T-cell (primary cell): ENCODE results near the gene CD4. TPM values are rescaled to one million over a fixed set of nuclear protein-coding genes. Genes with fewer than 3 reads are reported as not detected.

Experiments used
- ATAC-seq, 4 experiments: fragments of 200-7000 bp in 3 of 4; fragments of 150-1000 bp in 1 of 4; cut with Tn5 transposase; replicated peaks in 1 of 4; 1 replicate in 3 of 4; 2 replicates in 1 of 4; pipeline ENCODE4 v1.10.0; 2021; ENCODE audit warnings: moderate library complexity in 3 of 4, mild to moderate bottlenecking in 2 of 4, moderate number of reproducible peaks in 1 of 4
- CTCF ChIA-PET, 2 donors: fragments of 300-600 bp; sonication (Branson Sonifier 250); formaldehyde crosslinking; loops; one replicate each; lab custom pipeline; 2022; ENCODE audit warnings: antibody characterized with exemption in 2 of 2; lab: Charles Lee
- POLR2A ChIA-PET, 2 donors: fragments of 300-600 bp; sonication (Branson Sonifier 250); formaldehyde crosslinking; loops; one replicate each; lab custom pipeline; 2022; ENCODE audit warnings: antibody characterized with exemption in 2 of 2; lab: Charles Lee
- DNase-seq, 35 experiments: peaks; one replicate each; pipeline versions ENCODE4 v3.0.0 to v3.0.0-alpha.2; 2013 to 2023
- H3K27ac ChIP-seq: one replicate; pipeline ENCODE4 v1.5.1; 2013; ENCODE audit warnings: low read length
- H3K27me3 ChIP-seq, 2 experiments: replicated peaks in 1 of 2; 1 replicate in 1 of 2; 2 replicates in 1 of 2; pipeline versions ENCODE4 v1.6.1 to v1.7.0; 2013; ENCODE audit warnings: low read length in 1 of 2, mixed read lengths in 1 of 2; ENCODE audit not compliant: control insufficient read depth in 2 of 2, insufficient read depth in 2 of 2; ENCODE audit errors: extremely low read depth in 1 of 2
- H3K36me3 ChIP-seq, 2 donors: 1 replicate in 1 of 2; 2 replicates in 1 of 2; pipeline versions ENCODE4 v1.6.1 to v1.7.0; 2013; ENCODE audit warnings: low read length in 1 of 2; ENCODE audit not compliant: control insufficient read depth in 2 of 2, insufficient read depth in 1 of 2; ENCODE audit errors: extremely low read depth in 1 of 2
- H3K4me1 ChIP-seq, 2 experiments: 1 replicate in 1 of 2; 2 replicates in 1 of 2; pipeline versions ENCODE4 v1.6.1 to v1.7.0; 2013; ENCODE audit warnings: low read length in 2 of 2, mixed read lengths in 1 of 2; ENCODE audit not compliant: insufficient read depth in 2 of 2, control insufficient read depth in 1 of 2; ENCODE audit errors: extremely low read depth in 1 of 2
- H3K4me3 ChIP-seq, 2 donors: 1 replicate in 1 of 2; 2 replicates in 1 of 2; pipeline versions ENCODE4 v1.5.1 to v1.7.0; 2013; ENCODE audit warnings: mild to moderate bottlenecking in 2 of 2, low read length in 1 of 2, moderate library complexity in 1 of 2; ENCODE audit not compliant: control insufficient read depth in 1 of 2; ENCODE audit errors: extremely low read depth in 1 of 2
- H3K9me3 ChIP-seq: 2 replicates; pipeline ENCODE4 v1.7.0; 2013
- H3K27ac Mint-ChIP-seq, 2 donors: one replicate each; pipeline ENCODE4 v1.8.0; 2020 to 2021; ENCODE audit warnings: mild to moderate bottlenecking in 2 of 2, mixed read lengths in 2 of 2
- H3K27me3 Mint-ChIP-seq, 2 donors: one replicate each; pipeline ENCODE4 v1.8.0; 2021 to 2022; ENCODE audit warnings: mixed read lengths in 2 of 2
- H3K36me3 Mint-ChIP-seq: one replicate; pipeline ENCODE4 v1.8.0; 2021; ENCODE audit warnings: mixed read lengths
- H3K4me1 Mint-ChIP-seq, 3 donors: one replicate each; pipeline ENCODE4 v1.8.0; 2020 to 2022; ENCODE audit warnings: mixed read lengths in 3 of 3, mild to moderate bottlenecking in 1 of 3
- H3K4me3 Mint-ChIP-seq, 3 donors: one replicate each; pipeline ENCODE4 v1.8.0; 2020 to 2022; ENCODE audit warnings: mild to moderate bottlenecking in 3 of 3, mixed read lengths in 3 of 3, moderate library complexity in 3 of 3
- H3K9me3 Mint-ChIP-seq, 3 donors: one replicate each; pipeline ENCODE4 v1.8.0; 2020 to 2022; ENCODE audit warnings: mixed read lengths in 3 of 3
- WGBS: methylation state at CpG from one replicate; pipeline ENCODE4 v1.1.5; 2013; ENCODE audit warnings: missing lambda C conversion rate; ENCODE audit not compliant: insufficient coverage; 5-methylcytosine and 5-hydroxymethylcytosine counted together
- total RNA-seq, 35 experiments: library from RNA in 6 of 35; stranded (reverse) in 6 of 35; fragments of 120-200 nt in 1 of 35; gene quantifications; one replicate each; pipeline versions ENCODE4 v1.2.1 to v1.2.4 and lab custom pipeline; 2013 to 2026

The CD4 gene
- total RNA-seq, 5 donors from 2014 or later (not counting 1 experiment from before 2014, with no cell fraction given) = 126 to 205 (median 154) TPM

DNA sequence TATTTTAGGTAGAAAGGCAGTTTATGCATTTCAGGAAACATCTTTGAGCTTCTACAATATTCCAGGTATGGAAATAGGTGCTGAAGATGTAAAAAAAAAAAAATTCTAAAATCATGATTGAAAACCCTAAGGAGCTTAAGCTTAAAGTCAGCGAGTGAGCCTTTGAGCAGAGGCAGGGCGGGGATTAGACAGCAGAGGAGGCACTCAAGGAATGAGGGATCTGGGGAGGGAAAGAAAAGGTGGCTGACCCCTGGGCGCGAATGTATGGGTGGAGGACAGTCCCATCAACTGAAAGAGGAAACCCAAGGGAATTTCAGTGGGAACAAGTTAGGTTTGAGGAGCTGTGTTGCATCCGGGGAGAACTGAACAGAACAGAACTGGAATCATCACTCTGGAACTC lies 29.6 kb upstream of the CD4 start:
- CTCF ChIA-PET = interaction anchor here (0.6 to 1.1 kb wide), 3 partner anchors 53 to 64 kb away, joined by 3 to 5 read pairs (median 4); no protein-coding TSS in a partner anchor
- POLR2A ChIA-PET = no interaction called here
- Histone ChIP-seq H3K9me3 (no peaks in the 10 kb centered on the region), H3K27ac (no peak overlapping the region), H3K4me3 (no peak overlapping the region), H3K4me1 (peaks cover 0 to 10% of the 10 kb centered on the region in 2 experiments), H3K27me3 (peaks cover 0 to 20% of the 10 kb centered on the region in 2 experiments), H3K36me3 (no peaks in the 10 kb centered on the region)
- ATAC-seq (no peak), DNase-seq (no peak)
- WGBS = 93% methylated on average over 5 of the region's 5 CpGs
- no peaks in the 10 kb centered on the region for H3K9me3 Mint-ChIP-seq
- H3K4me1 Mint-ChIP-seq = peaks cover 7 to 17% (median 14%) of the 10 kb centered on the region in 3 donors
- H3K36me3 Mint-ChIP-seq = no peaks in the 10 kb centered on the region
- no peak overlapping the region for H3K27ac Mint-ChIP-seq
- H3K27me3 Mint-ChIP-seq = peaks cover 7 to 10% of the 10 kb centered on the region in 2 donors
- no peak overlapping the region for H3K4me3 Mint-ChIP-seq

DNA sequence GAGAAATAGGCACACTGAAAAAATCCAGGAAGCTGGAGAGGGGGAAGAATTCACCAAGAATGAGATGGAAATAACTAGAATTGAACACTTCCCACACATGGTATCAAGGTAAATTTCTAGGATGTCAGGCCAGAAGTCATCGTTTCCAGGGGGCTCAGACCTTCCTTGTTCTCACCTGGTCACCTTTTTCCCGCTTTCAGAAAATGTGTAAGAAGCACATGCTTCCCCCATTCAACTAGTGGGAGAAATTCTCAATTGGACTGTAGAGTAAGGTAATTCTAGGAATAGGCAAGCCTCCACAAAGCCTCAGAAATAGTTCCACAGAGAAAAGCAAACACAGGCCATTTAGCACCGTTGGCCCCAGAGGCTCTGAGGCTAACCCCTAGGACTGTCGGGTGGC lies 25.9 kb upstream of the CD4 start:
- H3K27me3 Mint-ChIP-seq = peaks cover 30 to 32% of the 10 kb centered on the region in 2 donors
- peaks cover 0 to 42% of the 10 kb centered on the region in 2 experiments for H3K27me3 ChIP-seq
- DNase-seq (no peak), ATAC-seq (no peak)
- no CpG with 5 or more reads among the region's 4 CpGs for WGBS
- H3K27ac Mint-ChIP-seq = no peak overlapping the region
- no peaks in the 10 kb centered on the region for H3K9me3 Mint-ChIP-seq
- H3K4me3 ChIP-seq = no peak overlapping the region
- peaks cover 9 to 39% of the 10 kb centered on the region in 2 experiments for H3K4me1 ChIP-seq
- no peaks in the 10 kb centered on the region for H3K9me3 ChIP-seq
- ChIA-PET POLR2A (interaction anchor here in 1 of 2 donors (0.6 kb wide), 1 partner anchor 33 kb away, joined by 3 read pairs; no protein-coding TSS in a partner anchor), CTCF (no interaction called here)
- H3K36me3 Mint-ChIP-seq = no peaks in the 10 kb centered on the region
- H3K27ac ChIP-seq = no peak overlapping the region
- H3K36me3 ChIP-seq = no peaks in the 10 kb centered on the region
- peaks cover 25 to 42% (median 41%) of the 10 kb centered on the region in 3 donors for H3K4me1 Mint-ChIP-seq
- no peak overlapping the region for H3K4me3 Mint-ChIP-seq

DNA sequence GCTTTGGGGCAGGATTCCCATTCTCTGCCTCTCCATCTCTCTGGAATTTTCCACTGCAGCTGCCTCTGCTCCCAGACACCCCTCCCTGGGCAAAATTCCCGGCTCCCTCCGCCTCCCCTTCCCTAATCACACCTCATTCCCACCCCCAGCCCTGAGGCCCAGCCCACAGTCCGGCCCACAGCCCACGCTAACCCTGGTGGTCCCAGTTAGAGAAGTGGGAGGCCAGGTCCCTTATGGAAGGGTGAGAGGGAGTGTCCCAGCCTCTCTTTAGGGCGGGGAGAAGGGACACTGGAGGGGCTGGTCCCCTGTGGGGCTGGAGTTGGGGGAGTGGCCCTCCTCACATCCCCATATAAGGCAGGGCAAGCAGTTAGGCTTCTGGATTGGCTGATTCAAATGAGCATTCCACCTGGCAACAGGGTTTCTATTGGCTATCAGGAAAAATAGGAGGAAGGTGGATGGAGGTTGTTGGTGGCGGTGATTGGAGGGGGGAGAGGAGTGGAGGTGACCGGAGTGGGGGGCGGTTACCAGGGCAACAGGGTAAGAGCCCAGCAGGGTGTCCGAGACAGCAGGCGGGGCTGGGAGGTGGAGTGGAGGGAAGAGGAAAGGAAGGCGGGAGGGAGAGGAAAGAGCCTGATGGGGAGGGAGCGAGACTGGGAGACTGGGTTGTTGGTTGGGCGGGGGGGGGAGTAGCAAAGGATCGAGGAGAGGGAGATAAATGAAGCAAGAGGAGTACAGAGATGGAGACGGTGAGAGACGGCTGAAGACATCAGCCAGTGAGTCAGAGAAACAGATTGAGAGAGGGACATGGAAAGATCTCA lies 25.1 kb upstream of the CD4 start:
- no peaks in the 10 kb centered on the region for H3K9me3 Mint-ChIP-seq
- Histone ChIP-seq H3K27ac (no peak overlapping the region), H3K4me1 (peaks cover 9 to 44% of the 10 kb centered on the region in 2 experiments), H3K27me3 (peaks cover 0 to 49% of the 10 kb centered on the region in 2 experiments), H3K9me3 (no peaks in the 10 kb centered on the region), H3K4me3 (peak overlapping the region in 1 of 2 donors; percentile 10), H3K36me3 (no peaks in the 10 kb centered on the region)
- DNase-seq (peak in 29 of 35 experiments; percentile 17 to 77 (median 49)), ATAC-seq (peak; percentile 54 to 80 (median 58))
- peaks cover 25 to 40% (median 35%) of the 10 kb centered on the region in 3 donors for H3K4me1 Mint-ChIP-seq
- peak overlapping the region in 1 of 2 donors; percentile 43 for H3K27ac Mint-ChIP-seq
- no peaks in the 10 kb centered on the region for H3K36me3 Mint-ChIP-seq
- peak overlapping the region; percentile 13 to 76 (median 31) for H3K4me3 Mint-ChIP-seq
- H3K27me3 Mint-ChIP-seq = peaks cover 33 to 37% of the 10 kb centered on the region in 2 donors
- POLR2A ChIA-PET = no interaction called here
- WGBS = 19% methylated on average over 9 of the region's 16 CpGs
- CTCF ChIA-PET = interaction anchor here (2.7 to 2.9 kb wide), 2 partner anchors 10 to 11 kb away, joined by 14 to 22 read pairs; partner anchors contain the start of gene MLF2 (in 2 of the 2)

DNA sequence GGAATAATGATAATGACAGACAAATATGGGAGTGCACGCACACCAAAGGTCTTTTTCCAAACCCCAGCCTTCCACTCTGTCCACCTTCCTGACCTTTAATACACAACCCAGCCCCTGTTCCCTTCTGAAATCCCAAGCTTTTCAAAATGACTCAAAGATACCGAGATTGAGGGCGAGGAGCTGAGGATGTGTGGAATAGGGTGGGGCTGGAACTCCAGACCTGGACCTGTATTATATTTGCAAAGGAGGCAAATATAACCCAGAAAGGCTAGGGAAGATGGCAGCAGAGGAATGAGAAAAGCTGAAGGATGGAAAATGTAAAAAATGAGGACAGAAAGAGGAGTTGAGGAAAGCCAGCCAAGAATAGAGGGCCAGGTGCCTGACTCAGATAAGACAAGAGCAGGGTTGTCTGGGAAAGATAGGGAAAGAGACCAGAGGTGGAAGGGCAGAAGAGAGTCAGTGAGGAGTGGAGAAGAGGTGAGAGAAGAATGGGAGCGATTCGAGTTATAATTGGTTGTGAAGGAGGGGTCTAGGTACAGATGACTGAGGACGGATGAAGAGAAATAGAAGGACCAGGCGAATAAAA lies 24.2 kb upstream of the CD4 start:
- Histone ChIP-seq H3K4me1 (peaks cover 9 to 44% of the 10 kb centered on the region in 2 experiments), H3K27me3 (peaks cover 0 to 54% of the 10 kb centered on the region in 2 experiments), H3K36me3 (no peaks in the 10 kb centered on the region), H3K4me3 (peak overlapping the region in 1 of 2 donors; percentile 47), H3K27ac (no peak overlapping the region), H3K9me3 (no peaks in the 10 kb centered on the region)
- 72% methylated on average over 5 of the region's 7 CpGs for WGBS
- no peak for DNase-seq
- H3K4me3 Mint-ChIP-seq = peak overlapping the region; percentile 62 to 76 (median 73)
- H3K36me3 Mint-ChIP-seq = no peaks in the 10 kb centered on the region
- peaks cover 25 to 47% (median 35%) of the 10 kb centered on the region in 3 donors for H3K4me1 Mint-ChIP-seq
- H3K27me3 Mint-ChIP-seq = peaks cover 33 to 37% of the 10 kb centered on the region in 2 donors
- POLR2A ChIA-PET = no interaction called here
- H3K27ac Mint-ChIP-seq = peak overlapping the region in 1 of 2 donors; percentile 64
- ATAC-seq = no peak
- H3K9me3 Mint-ChIP-seq = no peaks in the 10 kb centered on the region
- CTCF ChIA-PET = interaction anchor here (0.8 to 2.9 kb wide), 5 partner anchors 10 to 27 kb away, joined by 4 to 22 read pairs (median 7); partner anchors contain the start of gene MLF2 (in 2 of the 2)

DNA sequence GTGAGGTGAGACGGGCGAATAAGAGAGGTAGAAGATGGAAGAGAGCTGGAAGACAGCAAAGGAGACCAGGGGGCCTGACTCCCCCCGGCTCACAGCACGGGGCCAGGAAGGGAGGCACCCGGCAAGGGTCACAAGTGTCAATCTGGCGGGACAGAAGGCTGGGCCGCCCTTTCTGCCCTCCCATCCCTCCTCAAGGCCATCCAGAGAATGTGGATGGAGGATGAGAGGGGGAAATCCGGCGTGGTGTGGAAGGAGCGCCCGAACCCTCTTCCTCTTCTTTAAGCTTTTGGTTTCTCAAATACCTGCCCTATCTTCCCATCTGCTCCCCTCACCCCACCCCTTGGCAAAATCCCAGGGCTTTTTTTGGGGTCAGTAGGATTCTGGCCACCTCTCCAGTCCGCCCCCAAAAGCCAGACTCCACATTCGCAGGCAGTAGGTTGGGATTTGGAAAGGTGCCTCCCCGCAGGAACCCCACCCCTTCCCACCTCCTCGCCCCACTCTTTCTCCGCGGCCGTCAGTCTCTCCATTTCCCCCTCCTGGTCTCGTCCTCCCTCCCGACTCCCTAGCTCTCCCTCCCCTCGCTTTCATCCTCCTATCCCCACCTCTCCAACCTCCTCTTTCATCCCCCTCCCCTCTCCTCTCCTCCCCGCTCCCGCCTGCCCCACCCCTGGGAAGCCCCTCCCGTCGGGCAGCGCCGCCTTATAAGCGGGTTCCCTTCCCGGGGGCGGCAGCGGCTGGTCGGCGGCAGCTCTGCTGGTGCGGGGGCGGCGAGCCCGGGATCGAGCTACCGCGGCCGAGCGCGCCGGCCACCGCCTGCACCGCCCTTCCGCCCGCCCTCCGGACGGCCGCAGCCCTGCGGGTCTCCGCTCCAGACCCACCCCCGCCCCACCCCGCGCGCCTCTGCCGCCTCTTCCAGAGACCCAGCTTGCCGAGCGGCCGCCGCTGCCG lies 23.4 kb upstream of the CD4 start, which contains the start of gene PTMS:
TSS of gene PTMS (plus strand) at position 730 of the 948 bp plus-strand sequence. CDS start 343 bp downstream, outside the sequence.
- H3K4me3 ChIP-seq = peak within 1 kb of the TSS; percentile 44 to 74
- H3K27ac ChIP-seq = no peak within 1 kb of the TSS
- Mint-ChIP-seq H3K27ac (peak within 1 kb of the TSS; percentile 52 to 64), H3K36me3 (no peaks in the 10 kb centered on the region), H3K4me1 (peaks cover 26 to 48% (median 39%) of the 10 kb centered on the region in 3 donors), H3K4me3 (peak within 1 kb of the TSS; percentile 79 to 88 (median 81)), H3K27me3 (peaks cover 37% of the 10 kb centered on the region in 2 donors), H3K9me3 (no peaks in the 10 kb centered on the region)
- H3K9me3 ChIP-seq = no peaks in the 10 kb centered on the region
- H3K4me1 ChIP-seq = peaks cover 9 to 50% of the 10 kb centered on the region in 2 experiments
- 3% methylated on average over 53 of the region's 63 CpGs for WGBS
- H3K27me3 ChIP-seq = peaks cover 0 to 61% of the 10 kb centered on the region in 2 experiments
- CTCF ChIA-PET = interaction anchor here (0.7 to 2.9 kb wide), 22 partner anchors 9 to 1936 kb away, joined by 3 to 22 read pairs (median 4); partner anchors contain the start of genes COPS7A (in 2 of the 2), MLF2 (in 2 of the 2), CDCA3 (in 1 of the 2) and USP5 (in 1 of the 2)
- peak; percentile 3 to 22 (median 20) for ATAC-seq
- DNase-seq = peak in 1 of 35 experiments; percentile 39
- POLR2A ChIA-PET = interaction anchor here in 1 of 2 donors (1.5 kb wide), 1 partner anchor 16 kb away, joined by 4 read pairs; no protein-coding TSS in a partner anchor
- no peaks in the 10 kb centered on the region for H3K36me3 ChIP-seq
